ENCODE results near the gene SLC1A5. TPM values are rescaled to one million over a fixed set of nuclear protein-coding genes. Genes with fewer than 3 reads are reported as not detected.
A peak's percentile ranks its signal among the peaks of the same experiment; 100 is the strongest.

SLC1A5 gene
- total RNA-seq, 1 experiment from 2014 or later = 512 TPM

- BruUV-seq (replicated peaks) = no TSS peak
- Histone ChIP-seq H3K36me3 (ENCODE audit: control insufficient read depth, insufficient read depth, low read length) (peaks cover 2% of the 10 kb centered on the region), H3K27me3 (replicated peaks; ENCODE audit: control insufficient read depth, insufficient read depth, low read length) (no peaks in the 10 kb centered on the region), H3K9me3 (no peaks in the 10 kb centered on the region), H3K4me3 (ENCODE audit: low read depth, low read length) (no peak overlapping the region), H3K4me1 (no peaks in the 10 kb centered on the region)
- no peak overlapping the region for H3K27ac Mint-ChIP-seq (ENCODE audit: unreplicated experiment)
- no peaks in the 10 kb centered on the region for H3K9me3 Mint-ChIP-seq (ENCODE audit: unreplicated experiment)
- H3K4me1 Mint-ChIP-seq (ENCODE audit: low read depth, unreplicated experiment) = no peaks in the 10 kb centered on the region
- no peaks in the 10 kb centered on the region for H3K27me3 Mint-ChIP-seq (ENCODE audit: insufficient read depth, unreplicated experiment)
- DNase-seq = peak in 1 of 2 experiments; percentile 64
- ChIA-PET CTCF (interaction anchor here (0.6 to 1.3 kb wide), 3 partner anchors 15 to 211 kb away, joined by 3 to 8 read pairs (median 3); no protein-coding TSS in a partner anchor), POLR2A (no interaction called here)
- intact Hi-C loops (cut with micrococcal nuclease; ENCODE audit: unreplicated experiment) = no loop called here
- TF ChIP-seq CTCF (IDR thresholded peaks at IDR 0.05; ENCODE audit: insufficient read depth in 1 of 2, low read depth in 1 of 2, low read length in 1 of 2, severe bottlenecking in 1 of 2, unreplicated experiment in 1 of 2) = peak; percentile 14 to 44
- H3K4me3 Mint-ChIP-seq (ENCODE audit: unreplicated experiment) = no peak overlapping the region
- peaks cover 30% of the 10 kb centered on the region for H3K36me3 Mint-ChIP-seq (ENCODE audit: insufficient read depth, unreplicated experiment)
These were observed 34.8 kb downstream of the SLC1A5 start for GRCh38 chr19:46753420-46754155.

GRCh38 chr19:46748325-46749109 is 39.9 kb downstream of the SLC1A5 start:
- intact Hi-C loops (cut with micrococcal nuclease; ENCODE audit: unreplicated experiment) = no loop called here
- peak overlapping the region; percentile 86 for H3K27ac Mint-ChIP-seq (ENCODE audit: unreplicated experiment)
- H3K4me3 Mint-ChIP-seq (ENCODE audit: unreplicated experiment) = peak overlapping the region; percentile 90

More at GRCh38 chr19:46748325-46749109, 39.9 kb downstream of the SLC1A5 start:
- Histone ChIP-seq H3K27me3 (replicated peaks; ENCODE audit: control insufficient read depth, insufficient read depth, low read length) (no peaks in the 10 kb centered on the region), H3K4me3 (ENCODE audit: low read depth, low read length) (no peak overlapping the region), H3K36me3 (ENCODE audit: control insufficient read depth, insufficient read depth, low read length) (peaks cover 1% of the 10 kb centered on the region; the same call in 1 of the 2 replicates), H3K9me3 (no peaks in the 10 kb centered on the region), H3K4me1 (no peaks in the 10 kb centered on the region)
- no TSS peak for BruUV-seq (replicated peaks)
- POLR2A ChIA-PET = no interaction called here
- Mint-ChIP-seq H3K27me3 (ENCODE audit: insufficient read depth, unreplicated experiment) (no peaks in the 10 kb centered on the region), H3K9me3 (ENCODE audit: unreplicated experiment) (no peaks in the 10 kb centered on the region), H3K36me3 (ENCODE audit: insufficient read depth, unreplicated experiment) (peaks cover 49% of the 10 kb centered on the region), H3K4me1 (ENCODE audit: low read depth, unreplicated experiment) (peaks cover 16% of the 10 kb centered on the region)
- peak in 1 of 2 experiments; percentile 61 for DNase-seq
- CTCF ChIA-PET = interaction anchor here (0.6 to 1.0 kb wide), 3 partner anchors 9 to 60 kb away, joined by 3 to 4 read pairs (median 4); no protein-coding TSS in a partner anchor
- peak; percentile 50 to 55 for TF ChIP-seq CTCF (IDR thresholded peaks at IDR 0.05; ENCODE audit: insufficient read depth in 1 of 2, low read depth in 1 of 2, low read length in 1 of 2, severe bottlenecking in 1 of 2, unreplicated experiment in 1 of 2)

All from Caco-2 (cell line).